Large intestine (tissue), 3 donors: ENCODE results near the gene RHBDD2. TPM values are rescaled to one million over a fixed set of nuclear protein-coding genes. Genes with fewer than 3 reads are reported as not detected.
"Not testable (repeated sequence)": the region's sequence is repeated elsewhere in the genome, so short reads cannot be mapped to it uniquely, and the experiment has no call there.

Source experiments
- DNase-seq, 2 donors: peaks; one replicate each; pipeline versions ENCODE4 v3.0.0 to v3.0.0-alpha.2; 2013
- H3K27ac ChIP-seq: one replicate; pipeline ENCODE4 v1.5.1; 2013; ENCODE audit warnings: low read length
- H3K27me3 ChIP-seq: 2 replicates; pipeline ENCODE4 v1.6.1; 2013; ENCODE audit warnings: low read length; ENCODE audit not compliant: control insufficient read depth, insufficient read depth
- H3K36me3 ChIP-seq: 2 replicates; pipeline ENCODE4 v1.6.1; 2013; ENCODE audit warnings: low read length; ENCODE audit not compliant: control insufficient read depth, insufficient read depth
- H3K4me1 ChIP-seq: one replicate; pipeline ENCODE4 v1.6.1; 2013; ENCODE audit warnings: low read length; ENCODE audit not compliant: control insufficient read depth, insufficient read depth
- H3K4me3 ChIP-seq: one replicate; pipeline ENCODE4 v1.5.1; 2013; ENCODE audit warnings: low read length
- H3K9me3 ChIP-seq: one replicate; pipeline ENCODE4 v1.6.1; 2013; ENCODE audit warnings: mild to moderate bottlenecking, low read depth, low read length, moderate library complexity; ENCODE audit not compliant: control insufficient read depth
- WGBS: methylation state at CpG from one replicate; pipeline ENCODE4 v1.1.5; 2013; ENCODE audit warnings: low lambda C conversion rate; ENCODE audit not compliant: insufficient coverage; 5-methylcytosine and 5-hydroxymethylcytosine counted together
- polyA plus RNA-seq: library from polyadenylated mRNA; unstranded; fragments of 120-200 nt; gene quantifications from one replicate; pipeline ENCODE4 v1.2.1, GENCODE V29; 2013

Gene RHBDD2
- polyA plus RNA-seq, 1 donor = 51.9 TPM

- H3K4me3 ChIP-seq = no peak overlapping the region
- no CpG with 5 or more reads among the region's 13 CpGs for WGBS
- no peak overlapping the region for H3K27ac ChIP-seq
- H3K27me3 ChIP-seq = no peaks in the 10 kb centered on the region
- H3K36me3 ChIP-seq = peaks cover 57% of the 10 kb centered on the region
- no peak for DNase-seq
- H3K4me1 ChIP-seq = peaks cover 16% of the 10 kb centered on the region
- H3K9me3 ChIP-seq = no peaks in the 10 kb centered on the region
These were observed 9.0 kb downstream of the RHBDD2 start for GRCh38 chr7:75887669-75888369.

DNA sequence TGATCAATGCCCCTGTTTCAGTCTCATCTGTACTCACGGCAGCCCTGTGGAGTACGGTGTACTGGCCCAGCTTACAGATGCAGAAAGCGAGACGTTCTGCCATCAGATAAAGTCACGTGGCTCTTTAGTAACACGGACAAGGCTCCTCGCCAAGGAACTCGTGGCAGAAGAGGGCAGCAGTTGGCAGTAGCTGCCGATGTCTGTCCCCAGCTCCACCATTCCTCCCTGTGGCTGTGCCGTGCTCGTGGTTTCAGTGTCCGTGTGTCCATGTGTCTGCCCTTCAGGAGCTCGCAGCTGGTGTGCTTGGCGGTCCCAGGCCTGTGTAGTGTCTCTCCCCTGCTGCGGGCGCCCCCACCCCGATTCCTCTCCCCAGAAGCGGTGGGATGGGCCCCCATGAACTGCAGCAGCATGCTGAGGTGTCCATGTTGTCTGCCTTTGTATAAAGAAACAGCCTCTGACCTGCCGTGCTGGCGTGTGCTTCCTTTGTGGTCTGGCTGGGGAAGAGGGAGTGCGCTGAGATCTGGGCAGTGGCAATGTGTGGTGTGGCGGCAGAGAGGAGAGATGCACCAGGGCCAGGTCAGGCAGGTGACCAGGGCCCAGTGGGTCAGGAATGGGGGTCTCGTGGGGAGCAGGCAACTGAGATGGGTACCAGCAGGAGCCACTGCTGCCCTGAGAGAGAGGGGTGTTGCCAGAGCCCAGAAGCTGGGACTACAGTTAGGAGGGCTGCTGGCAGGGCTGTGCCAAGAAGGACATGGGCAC lies 9.8 kb downstream of the RHBDD2 start:
- H3K36me3 ChIP-seq = peaks cover 50% of the 10 kb centered on the region
- peaks cover 16% of the 10 kb centered on the region for H3K4me1 ChIP-seq
- DNase-seq = no peak
- no peaks in the 10 kb centered on the region for H3K27me3 ChIP-seq
- no peaks in the 10 kb centered on the region for H3K9me3 ChIP-seq
- no CpG with 5 or more reads among the region's 23 CpGs for WGBS
- H3K27ac ChIP-seq = no peak overlapping the region
- no peak overlapping the region for H3K4me3 ChIP-seq

DNA sequence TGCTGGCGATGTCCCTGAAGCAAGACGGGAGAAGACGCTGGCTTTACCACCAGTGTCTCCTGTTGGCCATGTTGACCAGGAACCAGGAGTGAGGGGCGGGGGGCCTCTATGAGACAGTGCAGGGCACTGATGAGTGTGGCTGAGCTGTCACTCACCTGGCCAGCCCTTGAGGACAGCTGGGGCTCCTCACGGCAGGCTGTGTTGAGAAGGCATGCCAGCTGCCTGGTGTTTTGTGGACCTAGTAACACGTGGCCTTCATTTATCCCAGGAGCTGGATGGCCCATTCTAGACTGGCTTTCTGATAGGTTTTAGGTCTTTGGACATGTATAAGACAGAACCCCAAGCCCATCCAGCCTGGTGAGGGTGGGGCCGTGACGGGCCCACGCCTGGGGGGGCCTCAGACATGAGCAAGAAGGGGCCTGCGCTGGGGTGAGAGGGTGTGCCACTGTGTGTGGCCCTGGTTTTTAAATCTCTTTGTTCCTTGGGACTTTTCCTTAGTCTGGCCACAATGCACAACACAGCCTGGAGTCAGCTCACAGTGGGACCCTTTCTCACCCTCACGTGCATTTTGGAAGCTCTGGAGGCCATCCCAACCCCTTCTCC lies 10.5 kb downstream of the RHBDD2 start:
- Histone ChIP-seq H3K4me1 (peaks cover 12% of the 10 kb centered on the region), H3K9me3 (no peaks in the 10 kb centered on the region), H3K36me3 (peaks cover 43% of the 10 kb centered on the region), H3K27me3 (no peaks in the 10 kb centered on the region), H3K4me3 (no peak overlapping the region), H3K27ac (no peak overlapping the region)
- WGBS = no CpG with 5 or more reads among the region's 11 CpGs
- DNase-seq = no peak

GRCh38 chr7:75889826-75890225 lies 11.0 kb downstream of the RHBDD2 start:
- Histone ChIP-seq H3K4me1 (peaks cover 7% of the 10 kb centered on the region), H3K27me3 (no peaks in the 10 kb centered on the region), H3K9me3 (no peaks in the 10 kb centered on the region), H3K4me3 (no peak overlapping the region), H3K36me3 (peaks cover 42% of the 10 kb centered on the region), H3K27ac (no peak overlapping the region)
- WGBS = no CpG with 5 or more reads among the region's 11 CpGs
- no peak for DNase-seq

DNA sequence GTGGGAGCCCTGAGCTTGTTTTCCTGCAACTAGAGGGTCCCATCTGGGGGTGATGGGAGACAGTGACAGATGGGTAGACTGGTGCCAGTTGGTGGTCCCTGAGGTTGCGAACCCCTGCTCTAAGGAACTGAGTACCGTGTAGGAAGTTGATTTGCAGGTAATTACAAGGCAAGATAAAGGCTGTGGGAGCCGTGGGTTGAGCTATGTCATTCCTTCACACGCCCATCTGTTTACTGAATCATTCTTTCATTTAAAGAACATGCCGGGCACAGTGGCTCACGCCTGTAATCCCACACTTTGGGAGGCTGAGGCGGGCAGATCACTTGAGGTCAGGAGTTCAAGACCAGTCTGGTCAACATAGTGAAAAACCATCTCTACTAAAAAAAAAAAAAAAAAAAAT lies 12.4 kb downstream of the RHBDD2 start:
- no CpG with 5 or more reads among the region's 7 CpGs for WGBS
- H3K36me3 ChIP-seq = peaks cover 28% of the 10 kb centered on the region
- not testable (repeated sequence) for DNase-seq, H3K4me3 ChIP-seq, H3K27ac ChIP-seq, H3K27me3 ChIP-seq, H3K4me1 ChIP-seq, H3K9me3 ChIP-seq

DNA sequence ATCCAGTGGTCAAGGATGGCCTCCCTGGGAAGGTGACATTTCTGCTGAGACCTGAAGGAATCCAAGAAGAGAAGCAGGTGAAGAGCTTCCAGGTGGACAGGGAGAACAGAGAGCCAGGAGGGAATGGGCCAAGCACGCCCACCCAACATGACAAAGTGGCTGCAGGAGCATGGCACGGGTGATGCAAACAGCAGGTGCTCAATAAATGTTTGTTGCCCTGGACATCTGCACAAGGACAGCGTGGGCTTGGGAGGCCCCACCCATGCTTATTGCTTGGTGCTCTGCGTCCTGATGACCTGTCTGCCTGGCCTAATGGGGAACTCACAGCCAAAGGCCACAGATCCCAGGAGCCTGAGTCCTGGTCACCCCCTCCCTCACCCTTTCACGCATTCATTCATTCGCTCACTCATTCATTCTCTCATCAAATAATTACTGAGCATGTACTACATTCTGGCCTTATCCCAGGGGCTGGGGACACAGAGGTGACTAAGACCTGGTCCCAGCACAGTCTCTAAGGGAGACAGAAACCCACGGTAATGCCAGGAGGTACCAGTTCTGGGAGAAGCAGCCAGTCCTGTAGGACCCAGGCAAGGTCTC lies 13.1 kb downstream of the RHBDD2 start:
- no CpG with 5 or more reads among the region's 7 CpGs for WGBS
- no peaks in the 10 kb centered on the region for H3K27me3 ChIP-seq
- peaks cover 3% of the 10 kb centered on the region for H3K4me1 ChIP-seq
- H3K4me3 ChIP-seq = no peak overlapping the region
- no peak for DNase-seq
- no peaks in the 10 kb centered on the region for H3K9me3 ChIP-seq
- no peak overlapping the region for H3K27ac ChIP-seq
- H3K36me3 ChIP-seq = peaks cover 24% of the 10 kb centered on the region

DNA sequence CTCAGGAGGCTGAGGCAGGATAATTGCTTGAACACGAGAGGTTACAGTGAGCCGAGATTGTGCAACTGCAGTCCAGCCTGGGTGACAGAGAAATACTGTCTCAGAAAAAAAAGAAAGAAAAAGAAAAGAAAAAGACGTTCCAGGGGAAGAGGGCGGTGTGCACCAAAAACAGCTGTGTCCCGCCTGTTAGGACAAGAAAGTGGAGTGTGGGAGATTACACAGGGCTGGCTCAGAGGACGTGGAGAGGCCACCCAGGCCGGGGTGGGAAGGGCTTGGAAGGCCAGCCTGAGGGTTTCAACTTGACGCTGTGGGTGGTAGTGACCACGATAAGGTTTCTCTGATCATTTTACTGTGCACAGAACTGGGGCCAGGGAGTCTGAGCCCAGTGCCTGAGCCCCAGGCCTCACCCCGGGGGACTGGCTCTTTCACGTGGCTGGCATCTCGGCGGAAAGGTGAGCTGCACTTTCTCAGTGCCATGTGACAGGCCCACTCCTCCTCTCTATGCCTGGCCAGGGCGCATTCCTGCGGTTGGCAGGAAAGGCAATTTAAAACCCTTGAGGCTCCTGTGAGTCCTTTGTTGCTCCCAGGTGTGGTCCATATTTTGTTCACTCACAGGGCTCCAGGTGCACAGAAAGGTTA lies 13.9 kb downstream of the RHBDD2 start:
- Histone ChIP-seq H3K4me3 (no peak overlapping the region), H3K27me3 (no peaks in the 10 kb centered on the region), H3K36me3 (peaks cover 20% of the 10 kb centered on the region), H3K9me3 (no peaks in the 10 kb centered on the region), H3K27ac (no peak overlapping the region), H3K4me1 (peaks cover 3% of the 10 kb centered on the region)
- WGBS = 70% methylated on average over 2 of the region's 15 CpGs
- DNase-seq = peak in 1 of 2 donors; percentile 39

DNA sequence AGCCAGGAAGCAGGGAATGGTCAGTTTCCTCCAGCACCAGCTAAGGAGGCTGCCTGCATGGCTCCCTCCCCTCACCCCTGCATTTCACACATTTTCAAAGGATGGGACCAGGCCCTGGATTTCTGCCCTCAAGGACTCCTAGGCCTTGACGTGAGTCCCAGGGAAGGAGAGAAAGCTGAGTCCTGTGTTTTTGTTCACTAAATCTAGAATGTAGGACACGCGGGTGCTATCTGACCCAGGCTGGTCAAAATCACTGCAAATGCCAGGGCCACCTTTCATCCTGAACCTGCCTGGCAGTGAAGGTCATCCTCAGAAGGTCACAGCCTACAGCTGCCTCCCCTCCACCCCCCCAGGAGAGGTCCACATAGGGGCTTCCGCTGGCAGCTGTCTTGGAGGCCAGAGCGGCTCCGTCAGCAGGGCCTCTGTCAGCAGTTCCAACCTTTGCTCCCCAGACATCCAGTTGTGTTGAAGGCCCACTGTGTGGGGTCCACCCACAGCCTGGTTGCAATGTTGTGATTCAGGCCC lies 18.0 kb downstream of the RHBDD2 start:
- no CpG with 5 or more reads among the region's 6 CpGs for WGBS
- H3K27ac ChIP-seq = no peak overlapping the region
- peaks cover 3% of the 10 kb centered on the region for H3K4me1 ChIP-seq

DNA sequence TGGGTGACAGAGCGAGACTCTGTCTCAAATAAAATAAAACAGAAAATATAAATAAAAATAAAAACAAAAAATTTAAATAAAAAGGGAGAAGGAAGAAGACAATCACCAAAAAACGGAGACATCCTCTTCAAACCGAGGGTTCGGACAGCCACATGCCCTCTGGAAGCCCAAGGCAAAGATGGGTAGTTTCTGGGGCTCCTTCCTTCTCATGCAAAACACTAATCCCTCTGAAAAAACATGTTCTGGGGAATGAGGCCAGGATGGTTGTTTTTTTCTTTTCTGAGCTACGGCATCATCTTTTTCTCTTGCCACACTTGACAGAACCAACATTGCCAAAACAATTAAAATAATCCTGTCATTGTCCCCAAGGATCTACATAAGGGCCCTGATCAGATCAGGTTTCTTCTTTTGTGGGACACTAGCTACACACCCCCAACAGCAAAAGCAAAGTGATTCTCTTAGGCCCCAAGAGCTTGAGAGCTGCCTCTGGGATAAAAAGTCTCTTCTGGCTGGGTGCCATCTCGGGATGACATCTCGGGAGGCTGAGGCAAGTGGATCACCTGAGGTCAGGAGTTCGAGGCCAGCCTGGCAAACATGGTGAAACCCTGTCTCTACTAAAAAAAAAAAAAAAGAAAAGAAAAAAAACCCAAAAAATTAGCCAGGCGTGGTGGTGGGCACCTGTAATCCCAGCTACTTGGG lies 21.9 kb downstream of the RHBDD2 start:
- H3K4me3 ChIP-seq = no peak overlapping the region
- WGBS = 92% methylated on average over 4 of the region's 9 CpGs
- H3K27me3 ChIP-seq = no peaks in the 10 kb centered on the region
- H3K9me3 ChIP-seq = no peaks in the 10 kb centered on the region
- H3K27ac ChIP-seq = no peak overlapping the region
- no peak for DNase-seq
- H3K36me3 ChIP-seq = no peaks in the 10 kb centered on the region
- peaks cover 10% of the 10 kb centered on the region for H3K4me1 ChIP-seq

More for the DNA sequence above, 18.0 kb downstream of the RHBDD2 start:
- Histone ChIP-seq H3K36me3 (no peaks in the 10 kb centered on the region), H3K4me3 (no peak overlapping the region), H3K9me3 (no peaks in the 10 kb centered on the region), H3K27me3 (no peaks in the 10 kb centered on the region)
- peak in 1 of 2 donors; percentile 57 for DNase-seq
